Fibroblast of lung (primary cell): Measurements from ENCODE around the gene TFE3. TPM values are rescaled to one million over a fixed set of nuclear protein-coding genes. Genes with fewer than 3 reads are reported as not detected.

ENCODE experiments used
- DNase-seq, 2 donors: peaks; one replicate each; pipeline versions ENCODE4 v3.0.0 to v3.0.0-alpha.2; 2010; ENCODE audit warnings: low read depth in 2 of 2
- H2AFZ ChIP-seq: 2 replicates; pipeline ENCODE4 v1.5.1; 2012; ENCODE audit warnings: low read length, control low read depth, inconsistent platforms
- H3K27ac ChIP-seq: 2 replicates; pipeline ENCODE4 v1.5.1; 2011; ENCODE audit warnings: low read length, control low read depth; ENCODE audit not compliant: insufficient read depth
- H3K27me3 ChIP-seq: 2 replicates; pipeline ENCODE4 v1.5.1; 2011; ENCODE audit warnings: mild to moderate bottlenecking, low read length; ENCODE audit not compliant: control insufficient read depth, insufficient read depth
- H3K36me3 ChIP-seq: 2 replicates; pipeline ENCODE4 v1.5.1; 2011; ENCODE audit warnings: low read length; ENCODE audit not compliant: control insufficient read depth, insufficient read depth
- H3K4me1 ChIP-seq: 2 replicates; pipeline ENCODE4 v1.5.1; 2011; ENCODE audit warnings: low read length; ENCODE audit not compliant: control insufficient read depth, insufficient read depth; ENCODE audit errors: extremely low read depth
- H3K4me2 ChIP-seq: 2 replicates; pipeline ENCODE4 v1.5.1; 2011; ENCODE audit warnings: low read length, control low read depth; ENCODE audit not compliant: insufficient read depth; ENCODE audit errors: extremely low read depth
- H3K4me3 ChIP-seq, 4 experiments: fragments of 200-600 bp in 1 of 4; sonication (generic) in 1 of 4; replicated peaks in 1 of 4; 2 replicates each; pipeline ENCODE4 v1.5.1; 2011 to 2016; ENCODE audit warnings: low read length in 4 of 4, low read depth in 3 of 4, mild to moderate bottlenecking in 3 of 4, control low read depth in 2 of 4, inconsistent platforms in 1 of 4, mixed read lengths in 1 of 4; ENCODE audit not compliant: insufficient read depth in 1 of 4; ENCODE audit errors: control extremely low read depth in 1 of 4
- H3K79me2 ChIP-seq: 2 replicates; pipeline ENCODE4 v1.5.1; 2012; ENCODE audit warnings: mild to moderate bottlenecking, low read length, inconsistent platforms; ENCODE audit not compliant: control insufficient read depth, insufficient read depth
- H3K9ac ChIP-seq: 2 replicates; pipeline ENCODE4 v1.5.1; 2011; ENCODE audit warnings: mild to moderate bottlenecking, low read length, control low read depth; ENCODE audit not compliant: insufficient read depth
- H3K9me3 ChIP-seq: 2 replicates; pipeline ENCODE4 v1.5.1; 2012; ENCODE audit warnings: low read depth, low read length; ENCODE audit not compliant: control insufficient read depth, insufficient read depth
- H4K20me1 ChIP-seq: 2 replicates; pipeline ENCODE4 v1.5.1; 2011; ENCODE audit warnings: low read length; ENCODE audit not compliant: control insufficient read depth, insufficient read depth; ENCODE audit errors: extremely low read depth
- CTCF ChIP-seq, 2 donors: IDR thresholded peaks in 1 of 2; conservative IDR thresholded peaks in 1 of 2; 1 replicate in 1 of 2; 2 replicates in 1 of 2; pipeline ENCODE4 v1.5.1; 2011 to 2012; ENCODE audit warnings: low read length in 2 of 2, control low read depth in 1 of 2, inconsistent platforms in 1 of 2, low read depth in 1 of 2, mild to moderate bottlenecking in 1 of 2
- EZH2 ChIP-seq: IDR thresholded peaks from 2 replicates; pipeline ENCODE4 v1.5.1; 2012; ENCODE audit warnings: low read length, control low read depth, mild to moderate bottlenecking; ENCODE audit errors: missing control alignments
- polyA plus RNA-seq, 2 donors: library from polyadenylated mRNA; depleted of rRNA in 1 of 2; stranded (reverse) in 1 of 2; unstranded in 1 of 2; fragments of >200 nt; gene quantifications; 2 replicates each; pipeline ENCODE4 v1.2.1, GENCODE V29; 2011 to 2012; ENCODE audit warnings: missing spikeins in 1 of 2
- total RNA-seq: library from RNA; depleted of rRNA; stranded (reverse); fragments of >200 nt; gene quantifications from 2 replicates; pipeline ENCODE4 v1.2.1, GENCODE V29; 2014

TFE3 gene
- total and polyA plus RNA-seq, 2 donors (not counting 1 experiment from before 2014, with no cell fraction given): 18.9 to 36.8 TPM

- DNase-seq: no peak
These were observed 27.8 kb upstream of the TFE3 start for GRCh38 chrX:49070988-49071387.

GRCh38 chrX:49069038-49069437, 25.9 kb upstream of the TFE3 start:
- Histone ChIP-seq H3K9ac (no peak overlapping the region), H3K27me3 (no peaks in the 10 kb centered on the region), H4K20me1 (no peaks in the 10 kb centered on the region), H3K9me3 (no peaks in the 10 kb centered on the region), H3K4me1 (no peaks in the 10 kb centered on the region), H3K36me3 (peaks cover 2% of the 10 kb centered on the region), H2AFZ (no peak overlapping the region), H3K79me2 (peaks cover 10% of the 10 kb centered on the region), H3K27ac (no peak overlapping the region), H3K4me3 (no peak overlapping the region), H3K4me2 (no peak overlapping the region)
- TF ChIP-seq CTCF (conservative IDR thresholded peaks at IDR 0.05 in 1 of 2, IDR thresholded peaks at IDR 0.05 in 1 of 2; ENCODE audit: low read depth in 1 of 2, low read length in 2 of 2) (no peak), EZH2 (no peak)
- no peak for DNase-seq

More at GRCh38 chrX:49070988-49071387, 27.8 kb upstream of the TFE3 start:
- Histone ChIP-seq H3K9ac (no peak overlapping the region), H3K79me2 (peaks cover 10% of the 10 kb centered on the region), H3K27ac (no peak overlapping the region), H3K9me3 (no peaks in the 10 kb centered on the region), H3K4me2 (no peak overlapping the region), H3K36me3 (peaks cover 2% of the 10 kb centered on the region), H3K27me3 (no peaks in the 10 kb centered on the region), H3K4me1 (no peaks in the 10 kb centered on the region), H4K20me1 (no peaks in the 10 kb centered on the region), H2AFZ (no peak overlapping the region), H3K4me3 (no peak overlapping the region)
- TF ChIP-seq CTCF (conservative IDR thresholded peaks at IDR 0.05 in 1 of 2, IDR thresholded peaks at IDR 0.05 in 1 of 2; ENCODE audit: low read depth in 1 of 2, low read length in 2 of 2) (no peak), EZH2 (no peak)

GRCh38 chrX:49067285-49068120, 24.3 kb upstream of the TFE3 start:
- no peaks in the 10 kb centered on the region for H3K4me1 ChIP-seq
- no peaks in the 10 kb centered on the region for H4K20me1 ChIP-seq
- no peak overlapping the region for H2AFZ ChIP-seq
- no peak overlapping the region for H3K9ac ChIP-seq
- H3K36me3 ChIP-seq: peaks cover 2% of the 10 kb centered on the region
- no peak for DNase-seq
- H3K9me3 ChIP-seq: no peaks in the 10 kb centered on the region
- H3K4me2 ChIP-seq: no peak overlapping the region
- no peak overlapping the region for H3K27ac ChIP-seq
- H3K27me3 ChIP-seq: no peaks in the 10 kb centered on the region
- no peak overlapping the region for H3K4me3 ChIP-seq
- TF ChIP-seq EZH2 (no peak), CTCF (conservative IDR thresholded peaks at IDR 0.05 in 1 of 2, IDR thresholded peaks at IDR 0.05 in 1 of 2; ENCODE audit: low read depth in 1 of 2, low read length in 2 of 2) (no peak)
- no peaks in the 10 kb centered on the region for H3K79me2 ChIP-seq
